Heart right ventricle (tissue), 16 donors: ENCODE measurements around the gene CFTR. TPM values are rescaled to one million over a fixed set of nuclear protein-coding genes. Genes with fewer than 3 reads are reported as not detected.
A peak's percentile ranks its signal among the peaks of the same experiment; 100 is the strongest.

Experiments used
- ATAC-seq, 8 donors: fragments of 200-7000 bp; cut with Tn5 transposase; one replicate each; pipeline ENCODE4 v1.9.1; 2020; ENCODE audit warnings: mild to moderate bottlenecking in 8 of 8, moderate library complexity in 8 of 8, moderate number of reproducible peaks in 1 of 8
- DNase-seq, 2 donors: peaks; one replicate each; pipeline ENCODE4 v3.0.0-alpha.2; 2020
- H3K27ac ChIP-seq, 10 donors: fragments of 200-600 bp; sonication (generic) in 2 of 10; one replicate each; pipeline versions ENCODE4 v1.5.0 to v1.8.0; 2020 to 2022; ENCODE audit warnings: mild to moderate bottlenecking in 3 of 10
- H3K27me3 ChIP-seq, 7 donors: fragments of 200-600 bp; one replicate each; pipeline ENCODE4 v1.8.0; 2021 to 2022; ENCODE audit warnings: mild to moderate bottlenecking in 2 of 7
- H3K36me3 ChIP-seq, 9 donors: fragments of 200-600 bp; sonication (generic) in 1 of 9; one replicate each; pipeline versions ENCODE4 v1.5.0 to v1.8.0; 2020 to 2022; ENCODE audit warnings: mild to moderate bottlenecking in 2 of 9
- H3K4me1 ChIP-seq, 9 donors: fragments of 200-600 bp; sonication (generic) in 1 of 9; one replicate each; pipeline versions ENCODE4 v1.5.0 to v1.8.0; 2020 to 2022; ENCODE audit warnings: mild to moderate bottlenecking in 4 of 9
- H3K4me3 ChIP-seq, 10 donors: fragments of 200-600 bp; sonication (generic) in 2 of 10; one replicate each; pipeline versions ENCODE4 v1.5.0 to v1.8.0; 2020 to 2022; ENCODE audit warnings: mild to moderate bottlenecking in 7 of 10, moderate library complexity in 2 of 10
- H3K9me3 ChIP-seq, 11 donors: fragments of 200-600 bp in 10 of 11; sonication (generic) in 2 of 11; one replicate each; pipeline versions ENCODE4 v1.5.0 to v1.8.0; 2013 to 2022; ENCODE audit warnings: mild to moderate bottlenecking in 2 of 11, control low read depth in 1 of 11, moderate library complexity in 1 of 11
- CTCF ChIP-seq, 9 donors: fragments of 200-600 bp; sonication (generic) in 2 of 9; IDR thresholded peaks; one replicate each; pipeline versions ENCODE4 v1.5.0 to v1.8.0; 2021 to 2022; ENCODE audit warnings: antibody characterized with exemption in 9 of 9, mild to moderate bottlenecking in 5 of 9, moderate library complexity in 1 of 9
- WGBS, 2 donors: extraction: QIAGEN DNeasy Blood & Tissue Kit; methylation state at CpG; one replicate each; pipeline ENCODE4 v1.1.7; 2013; ENCODE audit warnings: inconsistent platforms in 1 of 2; 5-methylcytosine and 5-hydroxymethylcytosine counted together
- intact Hi-C, 10 donors: fragments of 100-400 bp; cut with DNase I; formaldehyde crosslinking; loops; one replicate each; pipeline versions ENCODE4 v1.11.1 to v1.14.2; 2022
- polyA plus RNA-seq, 2 donors: library from polyadenylated mRNA; stranded (reverse); fragments of 200-250 nt; gene quantifications; one replicate each; pipeline ENCODE4 v1.2.3, GENCODE V29; 2013
- total RNA-seq, 10 donors: library from RNA; stranded (reverse); fragmentation: NEBNext Ultra II Directional in 3 of 10; extraction: Animal tissue kit (Norgen Biotek cat#: 25700) in 3 of 10; gene quantifications; one replicate each; pipeline versions ENCODE4 v1.2.1 to v1.2.4, GENCODE V29; 2021 to 2023
- donor health status: Arrhythmogenic right ventricular cardiomyopathy.
- donor health status: ischemic (EF 13 %, LVEDD 7.1; RV severe dilation, severe dysfunction).
- donor health status: healthy with polysubstance abuse.
- donor health status: DM: no; HTN: yes; CAD: no.
- donor health status: DM: no; HTN: no; CAD: no.
- donor health status: ischemic (EF 25% LVEDD 6.9; RV normal size, moderate dysfunction).
- donor health status: ischemic (EF 25% LVEDD 5.7; RV mildly dilated, moderate dysfunction).
- donor health status: healthy.
- donor health status: DM: yes; HTN: yes; CAD: no.
- donor health status: Ischemic cardiomyopathy.
- donor health status: ischemic (EF 35%, LVEDD 5.7; RV mildly dilated, moderate dysfunction).
- donor health status: nonischemic (EF 11% LVEDD 7.7; RV severe dilation, severe dysfunction).
- donor health status: DM: yes; HTN: yes; CAD: no.
- donor health status: PGD.
- donor health status: ischemic (EF 29% LVEDD 5.4; RV normal size, mild dysfunction).
- donor health status: nonischemic (EF 23%, LVEDD 6.1; RV moderate dilation, normal function).

Gene CFTR
- total and polyA plus RNA-seq, 12 donors: 0.06 to 0.95 (median 0.25) TPM; not detected in 2

GRCh38 chr7:117468174-117468573 lies 11.7 kb upstream of the CFTR start:
- 85 to 96% methylated on average over 2 of the region's 2 CpGs for WGBS, 2 donors
- DNase-seq: no peak
- Histone ChIP-seq H3K4me3 (no peak overlapping the region), H3K27me3 (no peaks in the 10 kb centered on the region), H3K4me1 (no peaks in the 10 kb centered on the region), H3K9me3 (peaks cover 0 to 3% (median 0%) of the 10 kb centered on the region in 11 donors), H3K27ac (no peak overlapping the region), H3K36me3 (no peaks in the 10 kb centered on the region)
- ATAC-seq: no peak
- no peak for TF ChIP-seq CTCF (IDR thresholded peaks at IDR 0.05)
- intact Hi-C loops: no loop called here

- ATAC-seq (peak in 7 of 8 donors; percentile 74 to 92 (median 85)), DNase-seq (peak; percentile 61 to 63)
- H3K9me3 ChIP-seq: no peaks in the 10 kb centered on the region
- TF ChIP-seq CTCF (IDR thresholded peaks at IDR 0.05): no peak
- H3K4me3 ChIP-seq: no peak overlapping the region
- no peaks in the 10 kb centered on the region for H3K36me3 ChIP-seq
- no peaks in the 10 kb centered on the region for H3K4me1 ChIP-seq
- no peaks in the 10 kb centered on the region for H3K27me3 ChIP-seq
- intact Hi-C loops: no loop called here
- WGBS, 2 donors: 35 to 50% methylated on average over 5 of the region's 5 CpGs
- peak overlapping the region in 1 of 10 donors; percentile 49 for H3K27ac ChIP-seq
These were observed 9.0 kb upstream of the CFTR start for GRCh38 chr7:117470777-117471176.

GRCh38 chr7:117472335-117472734 lies 7.5 kb upstream of the CFTR start:
- Histone ChIP-seq H3K36me3 (no peaks in the 10 kb centered on the region), H3K9me3 (no peaks in the 10 kb centered on the region), H3K4me3 (no peak overlapping the region), H3K27me3 (no peaks in the 10 kb centered on the region), H3K27ac (peak overlapping the region in 3 of 10 donors; percentile 3 to 49 (median 11)), H3K4me1 (no peaks in the 10 kb centered on the region)
- DNase-seq: peak in 1 of 2 donors; percentile 38
- intact Hi-C loops: loop anchor here in 1 of 10 donors (2.0 kb wide), 1 partner anchor 20 kb away; no protein-coding TSS in a partner anchor
- TF ChIP-seq CTCF (IDR thresholded peaks at IDR 0.05): no peak
- peak; percentile 65 to 98 (median 91) for ATAC-seq

- Histone ChIP-seq H3K27me3 (peaks cover 1 to 35% (median 23%) of the 10 kb centered on the region in 7 donors), H3K4me3 (no peak overlapping the region), H3K9me3 (no peaks in the 10 kb centered on the region), H3K4me1 (peaks cover 0 to 9% (median 0%) of the 10 kb centered on the region in 9 donors), H3K27ac (no peak overlapping the region), H3K36me3 (no peaks in the 10 kb centered on the region)
- intact Hi-C loops: no loop called here
- no peak for TF ChIP-seq CTCF (IDR thresholded peaks at IDR 0.05)
- WGBS, 2 donors: 86 to 88% methylated on average over 4 of the region's 4 CpGs
- DNase-seq (no peak), ATAC-seq (no peak)
These were observed 3.1 kb upstream of the CFTR start for GRCh38 chr7:117476557-117477215.
